Midbrain (tissue), 1 donor: ENCODE results near the gene DPP3.
"Not testable (repeated sequence)": the region's sequence is repeated elsewhere in the genome, so short reads cannot be mapped to it uniquely, and the experiment has no call there.

Source experiments
- DNase-seq: peaks from one replicate; lab custom pipeline; 2025; lab: John Stamatoyannopoulos, UW

Gene DPP3

DNA sequence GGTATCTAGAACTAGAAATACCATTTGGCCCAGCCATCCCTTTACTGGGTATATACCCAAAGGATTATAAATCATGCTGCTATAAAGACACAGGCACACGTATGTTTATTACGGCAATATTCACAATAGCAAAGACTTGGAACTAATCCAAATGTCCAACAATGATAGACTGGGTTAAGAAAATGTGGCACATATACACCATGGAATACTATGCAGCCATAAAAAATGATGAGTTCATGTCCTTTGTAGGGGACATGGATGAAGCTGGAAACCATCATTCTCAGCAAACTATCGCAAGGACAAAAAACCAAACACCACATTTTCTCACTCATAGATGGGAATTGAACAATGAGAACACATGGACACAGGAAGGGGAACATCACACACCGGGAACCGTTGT is 16.1 kb upstream of the DPP3 start:
- not testable (repeated sequence) for DNase-seq

DNA sequence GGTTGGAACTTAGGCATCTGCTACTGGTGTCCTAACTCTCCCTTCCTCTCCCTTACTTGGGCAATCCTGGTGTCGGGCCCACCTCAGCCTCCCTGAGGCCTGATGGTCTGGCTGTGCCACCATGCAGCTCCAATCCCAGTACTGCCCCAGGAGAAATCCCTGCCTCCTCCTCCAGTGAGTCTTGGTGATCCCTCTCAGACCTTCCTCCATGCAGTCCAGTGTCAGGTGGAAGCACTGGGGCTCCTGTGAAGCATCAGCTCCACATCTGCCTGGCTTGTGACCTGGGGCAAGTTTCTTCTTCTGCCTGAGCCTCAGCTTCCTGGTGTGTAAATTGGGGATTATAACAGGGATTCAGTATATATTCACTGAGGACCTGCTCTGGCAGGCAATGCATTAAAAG is 15.3 kb upstream of the DPP3 start:
- no peak for DNase-seq

DNA sequence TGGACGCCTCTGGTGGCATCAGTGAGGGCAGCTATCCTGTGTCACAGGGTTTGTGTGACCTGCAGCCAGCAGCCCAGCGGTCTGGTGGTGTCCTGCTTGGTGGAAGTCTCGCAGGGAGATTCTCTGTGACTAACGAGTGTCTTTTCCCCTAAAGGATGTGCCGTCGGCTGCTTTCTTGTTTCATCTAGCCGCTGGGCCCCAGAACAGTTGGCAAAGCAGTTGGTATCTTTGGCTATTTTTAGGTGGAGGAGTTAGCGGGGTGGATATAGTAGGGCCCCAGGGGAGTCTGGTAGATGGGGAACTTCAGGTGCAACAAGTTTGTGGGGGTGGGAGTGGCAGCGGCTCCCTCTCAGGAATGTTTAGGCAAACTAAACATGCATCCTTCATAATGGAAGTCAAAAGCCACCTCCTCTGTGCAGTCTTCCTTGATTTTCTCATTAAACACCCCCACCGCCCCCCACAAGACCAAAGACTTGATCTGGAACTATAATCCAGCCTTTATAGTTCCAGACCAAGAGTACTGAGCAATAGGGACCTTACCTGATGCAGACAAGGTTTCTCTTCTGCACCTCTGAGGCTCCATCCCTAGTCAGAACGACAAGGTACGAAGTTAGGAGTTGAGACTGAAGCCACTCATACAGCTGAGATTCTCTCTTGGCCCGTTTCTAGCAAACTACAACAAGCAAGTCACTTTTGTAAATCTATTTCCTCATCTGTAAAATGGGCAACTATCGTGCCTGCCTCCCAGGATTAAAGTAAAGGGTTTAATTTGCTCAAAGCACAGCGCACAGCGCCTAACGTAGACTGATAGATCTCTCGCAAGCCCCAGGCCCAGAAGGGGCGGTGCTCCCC is 14.6 kb upstream of the DPP3 start:
- DNase-seq = no peak

DNA sequence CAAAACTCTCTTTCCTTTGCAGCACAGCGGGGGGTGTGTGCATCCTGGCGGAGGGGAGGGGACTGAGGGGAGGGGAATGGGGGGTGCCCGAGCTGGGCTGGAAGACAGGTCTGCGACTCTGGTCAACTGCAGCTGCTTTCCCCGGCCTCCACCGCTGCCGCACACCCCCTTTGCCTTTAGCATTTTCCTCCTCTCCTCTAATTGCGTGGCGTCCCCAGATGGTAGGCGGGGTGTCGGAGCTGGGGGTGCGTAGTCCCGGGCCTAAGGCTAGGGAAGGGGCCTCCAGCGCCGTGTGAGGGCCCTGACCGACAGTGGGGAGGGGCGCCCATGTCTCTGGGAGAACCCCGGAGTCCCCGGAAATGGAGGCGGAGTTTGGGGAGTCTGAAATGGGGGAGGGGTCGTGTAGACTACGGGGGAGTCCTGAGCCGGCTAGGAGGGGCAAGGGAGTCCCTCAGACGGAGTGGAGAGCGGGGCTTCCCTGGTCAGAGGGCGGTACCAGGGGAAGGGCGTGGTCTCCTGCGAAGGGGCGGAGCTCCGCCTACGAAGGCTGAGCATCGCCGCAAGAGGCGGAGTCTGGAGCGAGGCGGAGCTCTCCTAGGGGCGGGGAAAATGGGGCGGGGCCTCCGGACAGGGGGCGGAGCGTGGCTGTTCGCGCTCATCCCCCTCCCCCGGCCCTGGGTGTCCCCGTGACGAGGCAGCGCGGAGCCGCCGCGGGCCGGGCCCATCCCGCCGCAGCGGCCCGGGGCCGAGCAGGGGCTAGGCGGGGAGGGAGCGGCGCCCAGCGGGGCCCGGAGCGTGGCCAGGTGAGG is 13.8 kb upstream of the DPP3 start, which contains the start of gene PELI3:
TSS of gene PELI3 (plus strand) at position 681 of the 809 bp plus-strand sequence. CDS start 1,224 bp downstream, outside the sequence.
- peak; percentile 95 for DNase-seq

GRCh38 chr11:66467034-66467659 is 13.1 kb upstream of the DPP3 start:
- no peak for DNase-seq

DNA sequence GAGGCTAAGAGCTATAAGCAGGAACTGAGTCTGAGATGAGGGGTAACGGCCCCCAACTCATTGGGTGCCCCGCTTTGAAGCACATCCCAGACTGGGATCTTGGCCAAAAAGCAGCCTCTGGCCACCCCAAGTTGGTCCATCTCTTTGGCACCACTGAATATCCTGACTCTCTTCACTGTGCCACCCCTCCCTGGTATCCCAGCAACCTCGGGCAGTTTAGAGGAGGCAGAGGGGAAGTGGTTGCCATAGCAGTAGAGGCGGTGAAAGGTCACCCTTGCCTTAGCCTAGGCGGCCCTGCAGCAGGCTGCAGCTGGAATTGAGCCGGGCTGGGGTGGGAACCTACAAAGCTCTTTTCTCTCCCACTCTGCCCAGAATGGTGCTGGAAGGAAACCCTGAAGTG is 12.5 kb upstream of the DPP3 start:
- DNase-seq = no peak

- no peak for DNase-seq
These were observed 11.5 kb upstream of the DPP3 start for GRCh38 chr11:66468691-66469090.

- no peak for DNase-seq
These were observed 10.8 kb upstream of the DPP3 start for GRCh38 chr11:66469441-66469840.

DNA sequence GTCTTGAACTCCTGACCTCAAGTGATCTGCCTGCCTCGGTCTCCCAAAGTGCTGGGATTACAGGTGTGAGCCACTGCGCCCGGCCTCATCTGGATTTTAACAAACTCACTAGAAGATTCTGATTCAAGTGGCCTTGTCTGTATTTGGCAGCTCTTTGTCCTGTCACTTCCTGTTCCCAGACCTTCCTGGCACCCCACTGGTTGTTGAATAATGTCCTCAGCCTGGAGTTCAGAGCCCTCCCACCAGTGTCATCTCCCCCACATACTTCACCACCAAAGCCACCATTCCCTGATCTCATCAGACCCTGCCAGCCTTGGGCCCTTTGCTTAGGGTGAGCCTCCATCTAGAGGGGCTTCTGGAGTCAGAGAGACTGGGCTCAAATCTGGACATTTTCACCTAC is 10.2 kb upstream of the DPP3 start:
- no peak for DNase-seq

DNA sequence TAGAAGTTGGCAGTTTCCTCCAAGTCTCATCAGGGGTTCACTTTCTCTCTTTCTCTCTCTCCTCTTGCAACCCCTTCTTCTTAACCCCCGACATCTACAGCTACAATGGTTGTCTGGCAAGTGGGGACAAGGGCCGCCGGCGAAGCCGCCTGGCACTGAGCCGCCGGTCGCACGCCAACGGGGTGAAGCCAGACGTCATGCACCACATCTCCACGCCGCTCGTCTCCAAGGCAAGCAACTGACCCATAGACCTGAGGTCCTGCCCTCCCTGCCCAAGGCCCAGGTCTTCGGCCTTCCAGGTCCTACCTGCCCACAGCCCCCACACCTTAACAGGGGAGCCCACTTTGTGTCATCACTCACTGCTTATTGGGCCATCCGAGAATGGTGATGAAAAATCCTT is 9.1 kb upstream of the DPP3 start:
- DNase-seq = no peak

DNA sequence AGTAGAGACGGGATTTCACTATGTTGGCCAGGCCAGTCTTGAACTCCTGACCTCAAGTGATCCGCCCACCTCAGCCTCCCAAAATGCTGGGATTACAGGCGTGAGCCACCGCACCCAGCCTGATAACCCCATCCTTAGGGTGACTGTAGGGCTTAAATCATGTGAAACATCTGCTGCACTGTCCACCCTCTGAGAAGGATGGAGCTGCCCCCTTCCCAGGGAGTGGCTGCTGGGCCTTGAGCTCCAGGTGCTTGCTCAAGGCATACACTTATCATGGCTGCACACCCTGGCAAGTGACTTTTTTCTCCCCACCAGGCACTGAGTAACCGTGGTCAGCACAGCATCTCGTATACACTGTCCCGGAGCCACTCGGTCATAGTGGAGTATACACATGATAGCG is 8.2 kb upstream of the DPP3 start:
- no peak for DNase-seq

- no peak for DNase-seq
These were observed 7.1 kb upstream of the DPP3 start for GRCh38 chr11:66473167-66473566.

GRCh38 chr11:66473608-66474515 is 6.4 kb upstream of the DPP3 start:
- DNase-seq = no peak

GRCh38 chr11:66475349-66476172 is 4.7 kb upstream of the DPP3 start:
- DNase-seq = no peak

DNA sequence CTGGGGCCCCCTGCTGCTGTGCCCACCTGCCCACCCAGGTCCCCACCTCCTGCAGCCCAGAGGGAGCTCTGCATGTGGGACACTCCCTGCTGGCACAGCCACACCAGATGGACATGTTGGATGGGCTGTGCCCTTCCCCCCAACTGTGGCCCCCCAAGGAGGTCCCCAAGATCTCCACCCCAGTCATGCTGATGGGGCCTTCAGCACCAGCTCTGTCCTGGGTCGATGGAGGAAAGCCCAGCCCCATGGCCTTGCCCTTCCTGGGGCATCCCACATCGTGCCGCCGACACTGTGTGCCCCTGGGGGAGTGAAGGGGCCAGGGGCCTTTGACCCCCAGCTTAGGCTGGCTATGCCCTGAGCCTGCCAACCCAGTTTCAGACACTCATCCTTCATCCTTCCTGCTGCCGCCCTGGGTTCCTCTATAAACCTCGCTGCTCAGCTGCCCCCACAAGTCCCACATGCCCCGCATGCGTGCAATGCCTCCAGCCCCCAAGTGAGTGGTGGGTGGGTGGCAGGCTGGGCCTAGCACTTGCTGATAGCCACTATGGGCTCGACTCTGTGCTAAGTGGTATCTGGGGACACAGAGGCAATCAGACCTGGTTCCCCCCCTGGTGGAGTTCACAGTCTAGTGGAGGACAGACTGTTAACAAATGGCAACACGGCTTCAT is 3.9 kb upstream of the DPP3 start:
- DNase-seq = no peak

DNA sequence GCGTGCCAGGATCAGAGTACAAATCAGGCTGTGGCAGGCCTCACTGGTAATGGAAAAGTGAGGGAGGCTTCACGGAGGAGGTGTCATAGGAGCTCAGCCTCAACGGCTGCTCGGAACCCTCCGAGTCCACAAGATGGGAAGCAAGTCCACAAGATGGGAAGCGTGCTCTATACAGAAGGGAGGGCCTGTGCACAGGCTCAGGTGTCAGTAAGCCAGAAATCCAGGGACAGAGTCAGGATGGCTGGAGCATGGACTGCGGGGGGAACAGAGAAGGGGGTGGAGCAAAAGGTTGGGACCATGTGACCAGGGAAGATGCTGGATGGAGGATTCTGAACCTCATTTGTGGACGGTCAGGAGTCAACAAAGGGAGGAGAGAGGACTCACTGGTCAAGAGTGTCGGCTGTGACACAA is 3.4 kb upstream of the DPP3 start:
- DNase-seq = no peak

DNA sequence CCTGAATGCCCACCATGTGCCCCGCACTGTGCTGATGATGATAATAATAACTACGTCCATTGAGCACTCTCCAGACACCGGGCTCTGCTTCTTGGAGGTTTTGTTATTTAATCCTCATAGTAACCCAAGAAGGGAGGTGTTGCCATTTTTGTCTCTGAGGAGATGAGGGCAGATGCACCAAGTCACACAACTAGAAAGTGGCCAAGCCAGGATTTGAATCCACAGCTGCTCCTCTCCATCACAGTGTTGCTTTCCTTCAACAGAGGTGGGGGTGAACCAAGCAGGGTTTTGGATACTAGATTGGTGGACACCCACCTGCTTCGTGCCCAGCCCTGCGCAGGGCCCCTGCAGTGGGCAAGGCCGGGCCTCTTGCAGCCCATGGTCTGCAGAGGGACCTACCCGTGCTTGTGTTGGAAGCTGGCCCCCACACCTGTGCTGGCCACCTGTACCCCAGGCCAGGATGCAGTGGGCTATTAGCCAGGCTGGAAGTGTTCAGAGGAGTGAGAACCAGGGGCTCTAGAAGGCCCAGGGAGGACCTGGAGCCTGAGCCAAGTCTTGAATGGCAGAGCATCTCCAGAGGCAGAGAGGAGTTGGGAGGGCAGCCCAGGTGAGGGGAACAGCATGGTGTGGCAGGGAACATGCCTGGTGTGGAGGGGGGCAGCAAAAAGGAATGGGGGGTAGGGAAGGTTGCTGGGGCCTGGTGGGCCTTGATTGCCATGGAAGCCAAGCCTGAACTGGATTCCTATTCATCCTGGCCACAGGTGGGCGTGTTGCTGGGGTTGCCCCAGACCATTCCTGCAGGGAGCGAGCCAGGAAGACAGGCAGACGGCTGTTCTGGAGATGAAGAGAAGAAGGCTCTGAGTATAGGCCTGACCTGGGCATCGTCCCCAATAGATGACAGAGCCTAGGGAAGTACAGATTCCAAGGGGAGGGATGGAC is 2.7 kb upstream of the DPP3 start:
- DNase-seq = no peak

- no peak for DNase-seq
These were observed 1.4 kb upstream of the DPP3 start for GRCh38 chr11:66478729-66479393.
